ENCODE measurements around the gene SOD2. TPM values are rescaled to one million over a fixed set of nuclear protein-coding genes. Genes with fewer than 3 reads are reported as not detected.
"Not testable (repeated sequence)": the region's sequence is repeated elsewhere in the genome, so short reads cannot be mapped to it uniquely, and the experiment has no call there.

SOD2 gene
- total RNA-seq, 1 donor from 2014 or later: 64.0 TPM

DNA sequence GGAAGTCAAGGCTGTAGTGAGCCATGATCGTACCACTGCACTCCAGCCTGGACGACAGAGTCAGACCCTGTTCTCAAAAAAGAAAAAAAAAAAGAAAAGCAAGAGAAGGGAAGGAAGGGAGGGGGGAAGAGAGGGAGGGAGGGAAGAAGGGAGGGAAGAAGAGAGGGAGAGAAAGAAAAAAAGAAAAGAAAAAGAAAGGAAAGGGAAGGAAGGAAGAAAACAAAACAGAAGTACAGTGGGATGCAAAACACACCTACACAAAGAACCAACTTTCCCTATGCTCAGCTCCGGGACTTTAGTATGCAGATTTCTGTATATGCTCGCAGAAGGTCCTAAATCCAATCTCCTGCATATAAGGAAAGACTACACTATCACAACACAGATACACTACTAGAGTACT, 31.7 kb upstream of the SOD2 start:
- peaks cover 2% of the 10 kb centered on the region for H3K36me3 Mint-ChIP-seq (ENCODE audit: low read depth, unreplicated experiment)
- peaks cover 2% of the 10 kb centered on the region for H3K9me3 Mint-ChIP-seq (ENCODE audit: unreplicated experiment)
- Histone ChIP-seq H2AFZ (ENCODE audit: low read depth, low read length) (no peak overlapping the region), H3K36me3 (ENCODE audit: insufficient read depth, low read length) (no peaks in the 10 kb centered on the region), H4K20me1 (ENCODE audit: insufficient read depth, low read length) (peaks cover 33% of the 10 kb centered on the region), H3K27me3 (ENCODE audit: insufficient read depth, low read length) (no peaks in the 10 kb centered on the region), H3K79me2 (ENCODE audit: insufficient read depth, low read length) (peaks cover 78% of the 10 kb centered on the region), H3K4me2 (ENCODE audit: low read length) (no peak overlapping the region), H3K4me1 (ENCODE audit: insufficient read depth, low read length) (peaks cover 10% of the 10 kb centered on the region), H3K9me3 (ENCODE audit: insufficient read depth, low read depth, low read length) (no peaks in the 10 kb centered on the region), H3K9ac (ENCODE audit: low read length) (no peak overlapping the region), H3K4me3 (ENCODE audit: insufficient read depth, low read depth, low read length) (no peak overlapping the region), H3K27ac (ENCODE audit: low read depth, low read length) (no peak overlapping the region)
- H3K27ac Mint-ChIP-seq (ENCODE audit: unreplicated experiment): no peak overlapping the region
- H3K27me3 Mint-ChIP-seq (ENCODE audit: low read depth, unreplicated experiment): no peaks in the 10 kb centered on the region
- H3K4me1 Mint-ChIP-seq (ENCODE audit: low read depth, unreplicated experiment): peaks cover 3% of the 10 kb centered on the region
- DNase-seq (ENCODE audit: low read depth) (no peak), FAIRE-seq (no peak)
- TF ChIP-seq EZH2 (IDR thresholded peaks at IDR 0.05; ENCODE audit: insufficient read depth, low read length): no peak
- H3K4me3 Mint-ChIP-seq (ENCODE audit: unreplicated experiment): no peak overlapping the region

DNA sequence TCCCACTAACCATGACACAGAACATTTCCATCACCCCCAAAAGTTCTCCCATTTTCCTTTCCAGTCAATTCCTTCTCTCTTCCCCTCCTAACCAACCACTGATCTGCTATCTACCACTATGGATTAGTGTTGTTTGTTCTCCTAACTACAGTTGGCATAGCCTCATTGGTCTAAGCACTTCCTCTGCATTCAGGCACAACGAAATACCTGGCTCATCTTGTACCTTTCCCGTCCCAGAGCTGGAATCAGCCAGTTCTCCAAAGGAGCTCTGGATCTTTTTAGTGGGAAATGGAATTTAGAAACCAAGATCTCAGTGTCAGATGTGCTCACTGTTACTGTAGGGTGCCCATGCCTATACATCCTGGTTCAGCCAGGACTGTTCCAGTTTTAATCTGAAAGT, 30.2 kb upstream of the SOD2 start:
- Histone ChIP-seq H3K4me2 (ENCODE audit: low read length) (no peak overlapping the region), H3K9me3 (ENCODE audit: insufficient read depth, low read depth, low read length) (no peaks in the 10 kb centered on the region), H3K4me3 (ENCODE audit: insufficient read depth, low read depth, low read length) (no peak overlapping the region), H3K27ac (ENCODE audit: low read depth, low read length) (no peak overlapping the region), H2AFZ (ENCODE audit: low read depth, low read length) (no peak overlapping the region), H3K36me3 (ENCODE audit: insufficient read depth, low read length) (no peaks in the 10 kb centered on the region), H3K27me3 (ENCODE audit: insufficient read depth, low read length) (no peaks in the 10 kb centered on the region), H3K4me1 (ENCODE audit: insufficient read depth, low read length) (peaks cover 5% of the 10 kb centered on the region), H4K20me1 (ENCODE audit: insufficient read depth, low read length) (peaks cover 22% of the 10 kb centered on the region), H3K9ac (ENCODE audit: low read length) (no peak overlapping the region), H3K79me2 (ENCODE audit: insufficient read depth, low read length) (peaks cover 63% of the 10 kb centered on the region)
- TF ChIP-seq, protein P1, sequence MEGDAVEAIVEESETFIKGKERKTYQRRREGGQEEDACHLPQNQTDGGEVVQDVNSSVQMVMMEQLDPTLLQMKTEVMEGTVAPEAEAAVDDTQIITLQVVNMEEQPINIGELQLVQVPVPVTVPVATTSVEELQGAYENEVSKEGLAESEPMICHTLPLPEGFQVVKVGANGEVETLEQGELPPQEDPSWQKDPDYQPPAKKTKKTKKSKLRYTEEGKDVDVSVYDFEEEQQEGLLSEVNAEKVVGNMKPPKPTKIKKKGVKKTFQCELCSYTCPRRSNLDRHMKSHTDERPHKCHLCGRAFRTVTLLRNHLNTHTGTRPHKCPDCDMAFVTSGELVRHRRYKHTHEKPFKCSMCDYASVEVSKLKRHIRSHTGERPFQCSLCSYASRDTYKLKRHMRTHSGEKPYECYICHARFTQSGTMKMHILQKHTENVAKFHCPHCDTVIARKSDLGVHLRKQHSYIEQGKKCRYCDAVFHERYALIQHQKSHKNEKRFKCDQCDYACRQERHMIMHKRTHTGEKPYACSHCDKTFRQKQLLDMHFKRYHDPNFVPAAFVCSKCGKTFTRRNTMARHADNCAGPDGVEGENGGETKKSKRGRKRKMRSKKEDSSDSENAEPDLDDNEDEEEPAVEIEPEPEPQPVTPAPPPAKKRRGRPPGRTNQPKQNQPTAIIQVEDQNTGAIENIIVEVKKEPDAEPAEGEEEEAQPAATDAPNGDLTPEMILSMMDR (IDR thresholded peaks at IDR 0.05; ENCODE audit: insufficient read depth, low read depth, low read length): no peak
- no peak for TF ChIP-seq EZH2 (IDR thresholded peaks at IDR 0.05; ENCODE audit: insufficient read depth, low read length)
- Mint-ChIP-seq H3K9me3 (ENCODE audit: unreplicated experiment) (peaks cover 2% of the 10 kb centered on the region), H3K27me3 (ENCODE audit: low read depth, unreplicated experiment) (no peaks in the 10 kb centered on the region), H3K27ac (ENCODE audit: unreplicated experiment) (no peak overlapping the region), H3K4me1 (ENCODE audit: low read depth, unreplicated experiment) (peaks cover 2% of the 10 kb centered on the region), H3K4me3 (ENCODE audit: unreplicated experiment) (no peak overlapping the region), H3K36me3 (ENCODE audit: low read depth, unreplicated experiment) (peaks cover 2% of the 10 kb centered on the region)
- DNase-seq (ENCODE audit: low read depth) (no peak), FAIRE-seq (no peak)

DNA sequence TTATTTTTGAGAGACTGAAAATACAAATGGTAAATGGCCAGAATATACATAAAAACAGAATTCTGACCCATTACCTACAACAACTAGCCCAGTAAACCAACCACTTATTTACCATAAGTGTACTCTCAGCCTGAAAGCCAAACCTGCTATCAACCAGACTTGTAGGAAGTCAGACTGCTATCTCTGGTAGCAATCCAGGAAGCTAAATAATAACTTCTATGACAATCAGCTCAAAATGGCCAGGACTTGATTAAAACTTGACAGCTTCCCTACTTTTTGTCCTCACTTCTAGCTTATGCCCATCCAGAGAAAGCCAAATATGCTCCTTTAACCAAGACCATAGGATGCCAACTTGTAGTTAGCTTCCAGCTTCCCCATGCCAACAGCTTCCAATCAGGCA, 29.6 kb upstream of the SOD2 start:
- Mint-ChIP-seq H3K4me3 (ENCODE audit: unreplicated experiment) (no peak overlapping the region), H3K9me3 (ENCODE audit: unreplicated experiment) (peaks cover 2% of the 10 kb centered on the region), H3K4me1 (ENCODE audit: low read depth, unreplicated experiment) (peaks cover 2% of the 10 kb centered on the region), H3K36me3 (ENCODE audit: low read depth, unreplicated experiment) (peaks cover 2% of the 10 kb centered on the region), H3K27me3 (ENCODE audit: low read depth, unreplicated experiment) (no peaks in the 10 kb centered on the region), H3K27ac (ENCODE audit: unreplicated experiment) (no peak overlapping the region)
- Histone ChIP-seq H3K27me3 (ENCODE audit: insufficient read depth, low read length) (no peaks in the 10 kb centered on the region), H3K4me1 (ENCODE audit: insufficient read depth, low read length) (peaks cover 5% of the 10 kb centered on the region), H3K9me3 (ENCODE audit: insufficient read depth, low read depth, low read length) (no peaks in the 10 kb centered on the region), H3K27ac (ENCODE audit: low read depth, low read length) (no peak overlapping the region), H2AFZ (ENCODE audit: low read depth, low read length) (no peak overlapping the region), H4K20me1 (ENCODE audit: insufficient read depth, low read length) (peaks cover 17% of the 10 kb centered on the region), H3K79me2 (ENCODE audit: insufficient read depth, low read length) (peaks cover 57% of the 10 kb centered on the region), H3K9ac (ENCODE audit: low read length) (no peak overlapping the region), H3K36me3 (ENCODE audit: insufficient read depth, low read length) (no peaks in the 10 kb centered on the region), H3K4me3 (ENCODE audit: insufficient read depth, low read depth, low read length) (no peak overlapping the region), H3K4me2 (ENCODE audit: low read length) (no peak overlapping the region)
- DNase-seq (ENCODE audit: low read depth) (no peak), FAIRE-seq (no peak)
- TF ChIP-seq, protein P1 (IDR thresholded peaks at IDR 0.05; ENCODE audit: insufficient read depth, low read depth, low read length): no peak
- no peak for TF ChIP-seq EZH2 (IDR thresholded peaks at IDR 0.05; ENCODE audit: insufficient read depth, low read length)

DNA sequence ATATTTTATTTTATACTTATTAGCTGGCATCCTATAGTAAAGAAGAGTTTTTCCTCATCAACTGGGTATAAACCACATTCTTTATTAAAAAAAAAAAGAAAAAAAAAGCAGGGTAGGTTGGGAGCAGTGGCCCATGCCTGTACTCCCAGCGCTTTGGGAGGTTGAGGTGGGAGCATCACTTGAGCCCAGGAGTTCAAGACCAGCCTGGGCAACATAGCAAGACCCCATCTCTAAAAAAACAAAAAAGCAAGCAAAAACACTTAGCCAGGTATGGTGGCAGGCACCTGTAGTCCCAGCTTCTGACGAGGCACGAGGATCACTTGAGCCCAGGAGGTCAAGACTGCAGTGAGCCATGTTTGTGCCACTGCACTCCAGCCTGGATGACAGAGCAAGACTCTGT, 28.9 kb upstream of the SOD2 start:
- not testable (repeated sequence) for H3K4me2 ChIP-seq (ENCODE audit: low read length); H3K9ac ChIP-seq (ENCODE audit: low read length); H3K4me3 Mint-ChIP-seq (ENCODE audit: unreplicated experiment); H3K27ac Mint-ChIP-seq (ENCODE audit: unreplicated experiment); H3K36me3 ChIP-seq (ENCODE audit: insufficient read depth, low read length); DNase-seq (ENCODE audit: low read depth); H3K27me3 Mint-ChIP-seq (ENCODE audit: low read depth, unreplicated experiment); FAIRE-seq; H3K27ac ChIP-seq (ENCODE audit: low read depth, low read length); H3K4me1 Mint-ChIP-seq (ENCODE audit: low read depth, unreplicated experiment); H3K9me3 ChIP-seq (ENCODE audit: insufficient read depth, low read depth, low read length); H3K4me3 ChIP-seq (ENCODE audit: insufficient read depth, low read depth, low read length); H3K4me1 ChIP-seq (ENCODE audit: insufficient read depth, low read length); H3K36me3 Mint-ChIP-seq (ENCODE audit: low read depth, unreplicated experiment); H2AFZ ChIP-seq (ENCODE audit: low read depth, low read length); H3K27me3 ChIP-seq (ENCODE audit: insufficient read depth, low read length); H3K9me3 Mint-ChIP-seq (ENCODE audit: unreplicated experiment)
- Histone ChIP-seq H4K20me1 (ENCODE audit: insufficient read depth, low read length) (peaks cover 17% of the 10 kb centered on the region), H3K79me2 (ENCODE audit: insufficient read depth, low read length) (peaks cover 53% of the 10 kb centered on the region)

Data from astrocyte (in vitro differentiated cells and primary cell).